Spinal cord (tissue), 10 donors: ENCODE data around the gene LAMB3. TPM values are rescaled to one million over a fixed set of nuclear protein-coding genes. Genes with fewer than 3 reads are reported as not detected.
A peak's percentile ranks its signal among the peaks of the same experiment; 100 is the strongest.

Experiments used
- DNase-seq, 6 donors: peaks; one replicate each; pipeline versions ENCODE4 v3.0.0 to v3.0.0-alpha.2; 2013 to 2015; ENCODE audit warnings: low spot score in 6 of 6, low read depth in 4 of 6
- H3K27ac ChIP-seq: one replicate; pipeline ENCODE4 v1.5.1; 2013; ENCODE audit warnings: low read depth, low read length, control low read depth
- H3K27me3 ChIP-seq: one replicate; pipeline ENCODE4 v1.6.1; 2013; ENCODE audit warnings: low read length; ENCODE audit not compliant: control insufficient read depth, insufficient read depth
- H3K36me3 ChIP-seq: one replicate; pipeline ENCODE4 v1.6.1; 2013; ENCODE audit warnings: low read length; ENCODE audit not compliant: control insufficient read depth, insufficient read depth
- H3K4me1 ChIP-seq: one replicate; pipeline ENCODE4 v1.6.1; 2013; ENCODE audit warnings: low read length; ENCODE audit not compliant: control insufficient read depth, insufficient read depth
- H3K4me3 ChIP-seq: one replicate; pipeline ENCODE4 v1.5.1; 2013; ENCODE audit warnings: low read depth, low read length, control low read depth
- H3K9me3 ChIP-seq: one replicate; pipeline ENCODE4 v1.6.1; 2013; ENCODE audit warnings: low read length; ENCODE audit not compliant: control insufficient read depth, insufficient read depth
- WGBS: methylation state at CpG from one replicate; pipeline ENCODE4 v1.1.5; 2013; ENCODE audit warnings: missing lambda C conversion rate; ENCODE audit not compliant: insufficient coverage; 5-methylcytosine and 5-hydroxymethylcytosine counted together
- polyA plus RNA-seq, 2 donors: library from polyadenylated mRNA; unstranded; fragments of 120-200 nt; gene quantifications; one replicate each; pipeline ENCODE4 v1.2.1, GENCODE V29; 2013; ENCODE audit not compliant: insufficient read length in 2 of 2
- total RNA-seq, 2 donors: library from RNA; depleted of rRNA in 1 of 2; stranded (reverse); fragments of 120-200 nt in 1 of 2; fragments of >200 nt in 1 of 2; gene quantifications; one replicate each; pipeline versions ENCODE4 v1.2.3 to v1.2.4, GENCODE V29; 2013 to 2014
- donor health status: healthy.

Gene LAMB3
- total and polyA plus RNA-seq, 4 donors: 0.89 to 6.0 (median 2.7) TPM

- Histone ChIP-seq H3K4me1 (peaks cover 40% of the 10 kb centered on the region), H3K36me3 (peaks cover 14% of the 10 kb centered on the region), H3K27ac (no peak overlapping the region), H3K4me3 (no peak overlapping the region), H3K9me3 (no peaks in the 10 kb centered on the region), H3K27me3 (no peaks in the 10 kb centered on the region)
- DNase-seq: no peak
- WGBS: 86% methylated on average over 4 of the region's 7 CpGs
Observed at GRCh38 chr1:209619696-209620486, 32.3 kb downstream of the LAMB3 start.

- Histone ChIP-seq H3K36me3 (peaks cover 16% of the 10 kb centered on the region), H3K9me3 (no peaks in the 10 kb centered on the region), H3K27ac (no peak overlapping the region), H3K27me3 (no peaks in the 10 kb centered on the region), H3K4me3 (no peak overlapping the region), H3K4me1 (peaks cover 35% of the 10 kb centered on the region)
- DNase-seq: peak in 2 of 6 donors; percentile 78 to 79
- 62% methylated on average over 4 of the region's 6 CpGs for WGBS
Observed at GRCh38 chr1:209618756-209619420, 33.3 kb downstream of the LAMB3 start.

GRCh38 chr1:209618291-209618690 lies 33.9 kb downstream of the LAMB3 start:
- H3K4me1 ChIP-seq: peaks cover 29% of the 10 kb centered on the region
- H3K4me3 ChIP-seq: no peak overlapping the region
- peaks cover 16% of the 10 kb centered on the region for H3K36me3 ChIP-seq
- DNase-seq: no peak
- WGBS: 83% methylated on average over 11 of the region's 11 CpGs
- H3K27ac ChIP-seq: no peak overlapping the region
- H3K9me3 ChIP-seq: no peaks in the 10 kb centered on the region
- H3K27me3 ChIP-seq: no peaks in the 10 kb centered on the region

- DNase-seq: no peak
- H3K27ac ChIP-seq: no peak overlapping the region
- H3K27me3 ChIP-seq: no peaks in the 10 kb centered on the region
- 100% methylated on average over 1 of the region's 6 CpGs for WGBS
- no peak overlapping the region for H3K4me3 ChIP-seq
- no peaks in the 10 kb centered on the region for H3K9me3 ChIP-seq
- peaks cover 16% of the 10 kb centered on the region for H3K36me3 ChIP-seq
- peaks cover 24% of the 10 kb centered on the region for H3K4me1 ChIP-seq
Observed at GRCh38 chr1:209617755-209618154, 34.5 kb downstream of the LAMB3 start.

GRCh38 chr1:209617047-209617673 lies 35.1 kb downstream of the LAMB3 start:
- 96% methylated on average over 5 of the region's 10 CpGs for WGBS
- Histone ChIP-seq H3K9me3 (no peaks in the 10 kb centered on the region), H3K27ac (no peak overlapping the region), H3K27me3 (no peaks in the 10 kb centered on the region), H3K4me3 (no peak overlapping the region), H3K36me3 (peaks cover 17% of the 10 kb centered on the region), H3K4me1 (peaks cover 18% of the 10 kb centered on the region)
- no peak for DNase-seq

- Histone ChIP-seq H3K27ac (no peak overlapping the region), H3K27me3 (no peaks in the 10 kb centered on the region), H3K4me3 (no peak overlapping the region), H3K9me3 (no peaks in the 10 kb centered on the region), H3K36me3 (peaks cover 22% of the 10 kb centered on the region), H3K4me1 (peaks cover 18% of the 10 kb centered on the region)
- DNase-seq: no peak
- WGBS: 95% methylated on average over 3 of the region's 5 CpGs
Observed at GRCh38 chr1:209616366-209617046, 35.7 kb downstream of the LAMB3 start.

- Histone ChIP-seq H3K27ac (no peak overlapping the region), H3K4me1 (peaks cover 8% of the 10 kb centered on the region), H3K36me3 (peaks cover 25% of the 10 kb centered on the region), H3K4me3 (no peak overlapping the region), H3K27me3 (no peaks in the 10 kb centered on the region), H3K9me3 (no peaks in the 10 kb centered on the region)
- WGBS: 96% methylated on average over 5 of the region's 5 CpGs
- no peak for DNase-seq
Observed at GRCh38 chr1:209614906-209615305, 37.3 kb downstream of the LAMB3 start.

GRCh38 chr1:209614151-209614420 lies 38.1 kb downstream of the LAMB3 start:
- H3K27me3 ChIP-seq: no peaks in the 10 kb centered on the region
- DNase-seq: no peak
- H3K4me1 ChIP-seq: peaks cover 8% of the 10 kb centered on the region
- H3K36me3 ChIP-seq: peaks cover 25% of the 10 kb centered on the region
- WGBS: 96% methylated on average over 4 of the region's 5 CpGs
- H3K27ac ChIP-seq: no peak overlapping the region
- no peaks in the 10 kb centered on the region for H3K9me3 ChIP-seq
- no peak overlapping the region for H3K4me3 ChIP-seq

GRCh38 chr1:209613400-209614150 lies 38.6 kb downstream of the LAMB3 start:
- no peak for DNase-seq
- Histone ChIP-seq H3K27me3 (no peaks in the 10 kb centered on the region), H3K4me1 (peaks cover 4% of the 10 kb centered on the region), H3K4me3 (no peak overlapping the region), H3K9me3 (no peaks in the 10 kb centered on the region), H3K36me3 (peaks cover 25% of the 10 kb centered on the region), H3K27ac (no peak overlapping the region)
- 79% methylated on average over 2 of the region's 4 CpGs for WGBS
